Activated CD4-positive, alpha-beta T cell treated with anti-CD3 and anti-CD28 coated beads, Interleukin-2, Interleukin-4, amounts not matched to agents 100 ng/mL and 50 ng/mL, durations not matched to agents 16 hours and 8 hours (primary cell): ENCODE results near the gene LRRN4CL.
"Not testable (repeated sequence)": the region's sequence is repeated elsewhere in the genome, so short reads cannot be mapped to it uniquely, and the experiment has no call there.

Experiments
- DNase-seq: peaks from one replicate; pipeline ENCODE4 v3.0.0-alpha.2; 2020; ENCODE audit warnings: low spot score

LRRN4CL gene

GRCh38 chr11:62689421-62690183, at the start of gene LRRN4CL:
TSS of gene LRRN4CL (minus strand) at chr11:62689530. CDS start at chr11:62688508, 1,022 bp downstream.
- no peak for DNase-seq

- no peak for DNase-seq
Measured at GRCh38 chr11:62737196-62737595, 47.9 kb upstream of the LRRN4CL start.

GRCh38 chr11:62732830-62733229, 43.5 kb upstream of the LRRN4CL start:
- no peak for DNase-seq

- DNase-seq = not testable (repeated sequence)
Measured at GRCh38 chr11:62730076-62730475, 40.7 kb upstream of the LRRN4CL start.

GRCh38 chr11:62728171-62728988, 39.0 kb upstream of the LRRN4CL start, which contains the start of gene TTC9C:
TSS of gene TTC9C (plus strand) at chr11:62728486. CDS start at chr11:62728849, 363 bp downstream.
- DNase-seq = peak; percentile 82

- DNase-seq = peak; percentile 96
Measured at GRCh38 chr11:62727872-62728170, 38.5 kb upstream of the LRRN4CL start.

- DNase-seq = peak; percentile 99
Measured at GRCh38 chr11:62727165-62727871, 38.0 kb upstream of the LRRN4CL start, which contains the start of gene HNRNPUL2. TSS of gene HNRNPUL2 (minus strand) at chr11:62727457. CDS start at chr11:62727156, 301 bp downstream.

GRCh38 chr11:62726915-62727164, 37.5 kb upstream of the LRRN4CL start:
- no peak for DNase-seq

GRCh38 chr11:62726156-62726914, 37.0 kb upstream of the LRRN4CL start:
- no peak for DNase-seq

- no peak for DNase-seq
Measured at GRCh38 chr11:62725646-62726045, 36.3 kb upstream of the LRRN4CL start.

- no peak for DNase-seq
Measured at GRCh38 chr11:62724171-62724570, 34.8 kb upstream of the LRRN4CL start.

- DNase-seq = no peak
Measured at GRCh38 chr11:62721994-62722393, 32.7 kb upstream of the LRRN4CL start.

GRCh38 chr11:62719302-62719978, 30.1 kb upstream of the LRRN4CL start:
- DNase-seq = peak; percentile 25

GRCh38 chr11:62716816-62717215, 27.5 kb upstream of the LRRN4CL start:
- no peak for DNase-seq

GRCh38 chr11:62716206-62716605, 26.9 kb upstream of the LRRN4CL start:
- no peak for DNase-seq

- DNase-seq = no peak
Measured at GRCh38 chr11:62715150-62716130, 26.1 kb upstream of the LRRN4CL start.

GRCh38 chr11:62713343-62713742, 24.0 kb upstream of the LRRN4CL start:
- DNase-seq = no peak

GRCh38 chr11:62712861-62713260, 23.5 kb upstream of the LRRN4CL start:
- no peak for DNase-seq

- DNase-seq = no peak
Measured at GRCh38 chr11:62712276-62712812, 23.0 kb upstream of the LRRN4CL start.

- DNase-seq = peak; percentile 25
Measured at GRCh38 chr11:62710001-62710345, 20.6 kb upstream of the LRRN4CL start.
